Peyer's patch (tissue), 4 donors: ENCODE data around the gene ADCY7. TPM values are rescaled to one million over a fixed set of nuclear protein-coding genes. Genes with fewer than 3 reads are reported as not detected.

Experiments used
- DNase-seq, 3 donors: peaks; one replicate each; pipeline ENCODE4 v3.0.0-alpha.2; 2017 to 2019
- H3K27ac ChIP-seq, 4 donors: fragments of 200-600 bp; sonication (generic); one replicate each; pipeline ENCODE4 v1.5.1; 2016 to 2019
- H3K27me3 ChIP-seq, 2 donors: fragments of 200-600 bp; sonication (generic); one replicate each; pipeline ENCODE4 v1.5.1; 2019
- H3K36me3 ChIP-seq, 3 donors: fragments of 200-600 bp; sonication (generic); one replicate each; pipeline ENCODE4 v1.5.1; 2016 to 2019
- H3K4me1 ChIP-seq, 4 donors: fragments of 200-600 bp; sonication (generic); one replicate each; pipeline ENCODE4 v1.5.1; 2016 to 2019
- H3K4me3 ChIP-seq, 4 donors: fragments of 200-600 bp; sonication (generic); 1 replicate in 3 of 4; 2 replicates in 1 of 4; pipeline ENCODE4 v1.5.1; 2016 to 2019; ENCODE audit warnings: mild to moderate bottlenecking in 1 of 4
- H3K9me3 ChIP-seq, 4 donors: fragments of 200-600 bp; sonication (generic); one replicate each; pipeline ENCODE4 v1.5.1; 2016 to 2019; ENCODE audit warnings: mild to moderate bottlenecking in 1 of 4
- CTCF ChIP-seq, 6 experiments: fragments of 450-650 bp in 4 of 6; fragments of 200-600 bp in 2 of 6; sonication (generic) in 1 of 6; IDR thresholded peaks; one replicate each; pipeline ENCODE4 v1.5.1; 2017 to 2019; ENCODE audit warnings: antibody characterized with exemption in 6 of 6, mild to moderate bottlenecking in 3 of 6, moderate library complexity in 1 of 6
- POLR2A ChIP-seq, 2 donors: fragments of 450-650 bp; IDR thresholded peaks; one replicate each; pipeline ENCODE4 v1.5.1; 2017; ENCODE audit warnings: antibody characterized with exemption in 2 of 2, mild to moderate bottlenecking in 2 of 2, moderate library complexity in 2 of 2
- total RNA-seq, 4 donors: library from RNA; depleted of rRNA; stranded (reverse); fragments of >200 nt; gene quantifications; one replicate each; pipeline ENCODE4 v1.1.0, GENCODE V29; 2016

The ADCY7 gene
- total RNA-seq, 4 donors from 2014 or later: 6.5 to 67.7 (median 21.5) TPM

- Histone ChIP-seq H3K27ac (peak overlapping the region in 1 of 4 donors; percentile 6), H3K9me3 (no peaks in the 10 kb centered on the region), H3K27me3 (no peaks in the 10 kb centered on the region), H3K4me3 (no peak overlapping the region), H3K4me1 (no peaks in the 10 kb centered on the region), H3K36me3 (peaks cover 0 to 55% (median 0%) of the 10 kb centered on the region in 3 donors)
- TF ChIP-seq POLR2A (IDR thresholded peaks at IDR 0.05) (no peak), CTCF (IDR thresholded peaks at IDR 0.05) (peak in 4 of 6 experiments; percentile 34 to 53 (median 48))
- peak in 2 of 3 donors; percentile 59 to 70 for DNase-seq
These were observed 60.6 kb downstream of the ADCY7 start for GRCh38 chr16:50326835-50327465.

- no peaks in the 10 kb centered on the region for H3K9me3 ChIP-seq
- H3K4me3 ChIP-seq: no peak overlapping the region
- no peak for DNase-seq
- no peak for TF ChIP-seq CTCF (IDR thresholded peaks at IDR 0.05)
- no peak for TF ChIP-seq POLR2A (IDR thresholded peaks at IDR 0.05)
- peak overlapping the region in 1 of 4 donors; percentile 22 for H3K27ac ChIP-seq
- no peaks in the 10 kb centered on the region for H3K27me3 ChIP-seq
- peaks cover 0 to 54% (median 2%) of the 10 kb centered on the region in 3 donors for H3K36me3 ChIP-seq
- no peaks in the 10 kb centered on the region for H3K4me1 ChIP-seq
These were observed 63.3 kb downstream of the ADCY7 start for GRCh38 chr16:50329446-50330189.

- Histone ChIP-seq H3K27ac (no peak overlapping the region), H3K4me1 (no peaks in the 10 kb centered on the region), H3K27me3 (no peaks in the 10 kb centered on the region), H3K4me3 (no peak overlapping the region), H3K9me3 (no peaks in the 10 kb centered on the region), H3K36me3 (peaks cover 0 to 36% (median 2%) of the 10 kb centered on the region in 3 donors)
- no peak for DNase-seq
- no peak for TF ChIP-seq CTCF (IDR thresholded peaks at IDR 0.05)
These were observed 65.2 kb downstream of the ADCY7 start for GRCh38 chr16:50331570-50331969.

- no peak overlapping the region for H3K27ac ChIP-seq
- peaks cover 0 to 36% (median 2%) of the 10 kb centered on the region in 3 donors for H3K36me3 ChIP-seq
These were observed 66.2 kb downstream of the ADCY7 start for GRCh38 chr16:50332599-50332998.

More at GRCh38 chr16:50332599-50332998, 66.2 kb downstream of the ADCY7 start:
- DNase-seq: no peak
- no peaks in the 10 kb centered on the region for H3K9me3 ChIP-seq
- H3K4me3 ChIP-seq: no peak overlapping the region
- H3K4me1 ChIP-seq: no peaks in the 10 kb centered on the region
- no peaks in the 10 kb centered on the region for H3K27me3 ChIP-seq
- TF ChIP-seq POLR2A (IDR thresholded peaks at IDR 0.05): no peak
- TF ChIP-seq CTCF (IDR thresholded peaks at IDR 0.05): no peak
